Right cardiac atrium (tissue), 5 donors: Measurements from ENCODE around the gene JUN. TPM values are rescaled to one million over a fixed set of nuclear protein-coding genes. Genes with fewer than 3 reads are reported as not detected.
"Not testable (repeated sequence)": the region's sequence is repeated elsewhere in the genome, so short reads cannot be mapped to it uniquely, and the experiment has no call there.

Experiments used
- ATAC-seq, 2 donors: fragments of 200-7000 bp; cut with Tn5 transposase; one replicate each; pipeline versions ENCODE4 v1.8.0 to v1.9.1; 2020; ENCODE audit warnings: moderate library complexity in 2 of 2, mild to moderate bottlenecking in 1 of 2
- DNase-seq, 3 donors: peaks; one replicate each; pipeline ENCODE4 v3.0.0-alpha.2; 2020
- H3K27ac ChIP-seq: one replicate; pipeline ENCODE4 v1.5.1; 2013; ENCODE audit warnings: mild to moderate bottlenecking, low read length, control low read depth, moderate library complexity
- H3K27me3 ChIP-seq: one replicate; pipeline ENCODE4 v1.6.1; 2013; ENCODE audit not compliant: control insufficient read depth, insufficient read depth
- H3K4me1 ChIP-seq: one replicate; pipeline ENCODE4 v1.6.1; 2013; ENCODE audit warnings: low read length; ENCODE audit not compliant: control insufficient read depth, insufficient read depth
- H3K4me3 ChIP-seq: one replicate; pipeline ENCODE4 v1.5.1; 2013; ENCODE audit warnings: low read length, control low read depth
- H3K9me3 ChIP-seq: one replicate; pipeline ENCODE4 v1.6.1; 2013; ENCODE audit warnings: low read length; ENCODE audit not compliant: control insufficient read depth
- WGBS: extraction: QIAGEN DNeasy Blood & Tissue Kit; methylation state at CpG from one replicate; pipeline ENCODE4 v1.1.7; 2013; 5-methylcytosine and 5-hydroxymethylcytosine counted together
- intact Hi-C, 4 donors: fragments of 100-400 bp; cut with DNase I; formaldehyde crosslinking; loops; one replicate each; pipeline versions ENCODE4 v1.11.0 to v1.14.0; 2022 to 2023
- polyA plus RNA-seq: library from polyadenylated mRNA; stranded (reverse); fragments of 200-250 nt; gene quantifications from one replicate; pipeline ENCODE4 v1.2.3, GENCODE V29; 2013
- total RNA-seq, 4 donors: library from RNA; stranded (reverse); fragmentation: NEBNext Ultra II Directional; extraction: Animal tissue kit (Norgen Biotek cat#: 25700); gene quantifications; one replicate each; pipeline ENCODE4 v1.2.1, GENCODE V29; 2021
- donor health status: healthy with polysubstance abuse.
- donor health status: DM: no; HTN: yes; CAD: no.
- donor health status: DM: no; HTN: no; CAD: no.
- donor health status: DM: no; HTN: yes; CAD: no; lungs with severe emphysema.
- donor health status: DM: yes; HTN: yes; CAD: no.

Gene JUN
- total and polyA plus RNA-seq, 5 donors: 41.1 to 211 (median 51.8) TPM

- WGBS: 73% methylated on average over 9 of the region's 9 CpGs
- Histone ChIP-seq H3K27ac (no peak overlapping the region), H3K4me3 (no peak overlapping the region), H3K4me1 (peaks cover 4% of the 10 kb centered on the region), H3K9me3 (no peaks in the 10 kb centered on the region), H3K27me3 (no peaks in the 10 kb centered on the region)
- ATAC-seq (no peak), DNase-seq (no peak)
- intact Hi-C loops: loop anchor here in 2 of 4 donors (5.0 to 10.0 kb wide), 3 partner anchors 75 to 175 kb away; no protein-coding TSS in a partner anchor
Observed at GRCh38 chr1:58809325-58810010, 25.6 kb upstream of the JUN start.

- WGBS: 46% methylated on average over 2 of the region's 2 CpGs
- no peaks in the 10 kb centered on the region for H3K9me3 ChIP-seq
- ATAC-seq: no peak
- no peaks in the 10 kb centered on the region for H3K27me3 ChIP-seq
- H3K4me1 ChIP-seq: no peaks in the 10 kb centered on the region
- intact Hi-C loops: no loop called here
- DNase-seq: no peak
- no peak overlapping the region for H3K4me3 ChIP-seq
- no peak overlapping the region for H3K27ac ChIP-seq
Observed at GRCh38 chr1:58808077-58808476, 24.2 kb upstream of the JUN start.

DNA sequence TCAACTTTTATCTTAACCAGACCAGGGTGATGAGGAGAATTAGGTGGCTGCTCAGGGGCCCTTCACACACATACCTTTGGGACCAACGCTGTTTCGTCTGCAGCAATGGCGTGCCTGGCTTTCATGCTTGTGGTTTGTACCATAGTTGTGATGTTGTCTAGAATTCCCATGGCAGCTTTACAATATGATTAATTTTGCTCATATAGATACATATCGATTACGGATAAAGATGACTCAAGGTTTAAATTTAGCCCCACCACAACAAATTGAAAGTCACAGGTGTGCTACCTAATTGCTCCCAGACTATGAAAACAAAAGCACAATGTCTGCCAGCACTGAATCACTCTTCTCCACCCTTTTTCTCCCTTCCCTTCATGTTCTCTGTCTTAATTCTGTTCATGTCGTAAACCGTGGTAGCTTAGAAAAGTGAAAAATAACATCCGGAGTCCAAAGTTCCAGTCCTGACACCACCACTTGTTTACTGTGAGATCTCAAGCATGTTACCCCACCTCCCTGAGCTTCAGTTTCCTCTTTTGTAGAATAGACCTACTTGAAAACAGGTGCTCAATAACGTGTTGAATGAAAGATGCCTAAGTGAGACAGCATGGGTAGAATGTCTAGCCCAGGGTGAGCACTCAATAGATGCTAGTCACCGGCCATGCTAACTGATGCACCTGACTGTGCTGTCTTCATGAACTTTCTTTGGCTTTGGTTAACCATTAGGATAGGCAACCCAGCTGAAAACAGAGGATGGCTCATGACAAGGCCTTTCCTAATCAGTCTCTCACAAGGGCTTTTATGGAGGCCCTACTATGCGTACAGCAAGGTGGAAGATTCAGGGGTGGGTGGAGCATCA lies 22.1 kb upstream of the JUN start:
- Histone ChIP-seq H3K27me3 (no peaks in the 10 kb centered on the region), H3K9me3 (no peaks in the 10 kb centered on the region), H3K4me3 (no peak overlapping the region), H3K27ac (no peak overlapping the region), H3K4me1 (no peaks in the 10 kb centered on the region)
- DNase-seq: no peak
- intact Hi-C loops: no loop called here
- no peak for ATAC-seq
- 93% methylated on average over 11 of the region's 11 CpGs for WGBS

DNA sequence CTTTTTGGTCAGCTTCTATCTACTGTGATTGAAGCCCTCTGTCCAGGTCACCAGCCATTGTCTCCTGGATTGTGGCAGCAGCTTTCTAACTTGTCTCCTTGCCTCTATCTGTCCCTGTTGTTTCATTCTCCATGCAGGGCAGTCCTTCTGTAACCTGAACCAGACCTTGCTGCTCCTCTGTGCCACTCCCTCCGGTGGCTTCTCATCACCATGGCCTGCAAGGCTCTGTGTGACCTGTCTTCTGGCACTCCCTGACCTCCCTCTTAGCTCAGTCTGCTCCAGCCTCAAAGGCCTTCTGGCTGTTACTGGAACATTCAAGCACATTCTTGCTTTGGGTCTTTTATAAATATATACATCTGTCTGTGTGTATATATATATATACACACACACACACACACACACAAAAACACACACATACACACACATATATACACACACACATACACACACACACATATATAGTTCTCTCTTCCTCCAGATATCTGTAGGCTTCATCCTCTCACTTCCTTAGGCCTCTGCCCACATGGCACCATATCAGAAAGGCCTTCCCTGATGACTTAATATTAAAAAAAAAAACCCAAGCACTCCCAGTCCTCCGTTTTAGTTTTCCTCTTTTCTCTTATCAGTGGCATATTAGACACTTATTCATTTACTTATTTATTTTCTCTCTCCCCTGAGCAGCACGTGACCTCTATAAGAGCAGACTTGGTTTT lies 21.2 kb upstream of the JUN start:
- Histone ChIP-seq H3K9me3 (no peaks in the 10 kb centered on the region), H3K4me1 (no peaks in the 10 kb centered on the region), H3K27ac (no peak overlapping the region), H3K27me3 (no peaks in the 10 kb centered on the region), H3K4me3 (no peak overlapping the region)
- 71% methylated on average over 3 of the region's 3 CpGs for WGBS
- intact Hi-C loops: no loop called here
- no peak for ATAC-seq
- no peak for DNase-seq

DNA sequence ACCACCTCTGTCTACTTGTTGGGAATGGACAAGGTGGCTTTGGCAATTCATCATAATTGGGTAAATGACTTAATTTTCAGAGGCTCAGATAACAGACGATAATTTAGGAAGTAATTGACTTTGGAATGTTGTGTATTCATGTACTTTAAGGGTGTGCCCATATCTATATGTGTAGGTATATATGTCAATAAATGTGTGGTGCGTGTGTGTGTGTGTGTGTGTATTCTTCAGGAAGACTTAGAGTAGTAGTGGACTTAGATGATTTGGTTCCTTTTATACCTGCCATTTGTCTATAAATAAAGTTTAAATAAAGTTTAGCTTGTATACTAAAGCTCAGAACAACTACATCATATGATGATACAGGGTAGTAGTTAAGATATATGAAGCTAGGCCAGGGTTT lies 20.0 kb upstream of the JUN start:
- DNase-seq: no peak

DNA sequence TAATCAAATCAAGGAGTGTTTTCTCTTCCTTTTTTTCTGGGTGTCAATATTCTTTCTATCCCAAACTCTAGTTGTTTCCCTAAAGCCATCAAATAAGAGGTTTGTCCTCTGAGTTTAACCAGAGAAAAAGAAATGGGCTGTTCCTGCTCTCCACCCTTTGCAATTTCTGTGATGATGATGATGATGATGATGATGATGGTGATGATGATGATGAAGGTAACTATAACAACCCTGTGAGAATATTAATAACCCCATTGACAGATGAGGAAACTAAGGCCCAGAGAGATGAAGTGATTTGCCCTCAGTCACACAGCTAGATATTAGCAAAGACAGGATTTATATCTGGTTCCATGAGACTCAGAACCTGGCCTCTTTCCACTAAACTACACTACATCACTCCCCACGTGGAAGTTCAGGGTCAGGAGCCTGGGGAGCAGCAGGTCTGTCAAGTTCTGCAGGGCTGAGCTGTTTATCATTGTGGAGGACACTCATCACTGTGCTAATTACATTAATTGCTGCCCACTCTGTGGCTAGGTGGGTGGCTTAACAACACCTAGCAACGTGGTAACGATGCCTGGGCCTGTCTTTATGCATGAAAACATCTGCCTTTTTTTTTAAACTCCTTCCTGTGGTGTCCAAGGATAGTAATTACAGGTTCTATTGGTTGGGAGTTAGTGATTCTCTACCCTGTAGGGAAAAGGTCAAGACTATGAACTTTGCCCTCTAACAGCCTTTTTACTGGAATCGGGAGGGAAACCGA lies 19.0 kb upstream of the JUN start:
- H3K4me1 ChIP-seq: no peaks in the 10 kb centered on the region
- no peak for ATAC-seq
- DNase-seq: no peak
- H3K27me3 ChIP-seq: no peaks in the 10 kb centered on the region
- H3K9me3 ChIP-seq: no peaks in the 10 kb centered on the region
- WGBS: 78% methylated on average over 5 of the region's 5 CpGs
- intact Hi-C loops: no loop called here
- no peak overlapping the region for H3K4me3 ChIP-seq
- H3K27ac ChIP-seq: no peak overlapping the region

More for the DNA sequence above, 20.0 kb upstream of the JUN start:
- Histone ChIP-seq H3K9me3 (no peaks in the 10 kb centered on the region), H3K4me3 (no peak overlapping the region), H3K27ac (no peak overlapping the region), H3K4me1 (no peaks in the 10 kb centered on the region), H3K27me3 (no peaks in the 10 kb centered on the region)
- intact Hi-C loops: no loop called here
- WGBS: 89% methylated on average over 2 of the region's 2 CpGs
- no peak for ATAC-seq

DNA sequence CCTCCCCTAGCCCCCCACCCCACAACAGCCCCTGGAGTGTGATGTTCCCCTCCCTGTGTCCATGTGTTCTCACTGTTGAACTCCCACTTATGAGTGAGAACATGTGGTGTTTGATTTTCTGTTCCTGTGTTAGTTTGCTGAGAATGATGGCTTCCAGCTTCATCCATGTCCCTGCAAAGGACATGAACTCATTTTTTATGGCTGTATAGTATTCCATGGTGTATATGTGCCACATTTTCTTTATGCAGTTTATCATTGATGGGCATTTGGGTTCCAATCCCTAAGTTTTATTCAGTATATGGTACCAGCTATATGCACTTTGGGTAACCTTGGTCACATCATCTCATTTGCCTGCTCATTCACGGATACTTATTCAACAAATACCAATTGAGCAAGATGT lies 17.4 kb upstream of the JUN start:
- intact Hi-C loops, H3K4me1 ChIP-seq, H3K27me3 ChIP-seq, H3K27ac ChIP-seq, H3K4me3 ChIP-seq, ATAC-seq, H3K9me3 ChIP-seq, DNase-seq: not testable (repeated sequence)
- WGBS: 100% methylated on average over 1 of the region's 1 CpG

DNA sequence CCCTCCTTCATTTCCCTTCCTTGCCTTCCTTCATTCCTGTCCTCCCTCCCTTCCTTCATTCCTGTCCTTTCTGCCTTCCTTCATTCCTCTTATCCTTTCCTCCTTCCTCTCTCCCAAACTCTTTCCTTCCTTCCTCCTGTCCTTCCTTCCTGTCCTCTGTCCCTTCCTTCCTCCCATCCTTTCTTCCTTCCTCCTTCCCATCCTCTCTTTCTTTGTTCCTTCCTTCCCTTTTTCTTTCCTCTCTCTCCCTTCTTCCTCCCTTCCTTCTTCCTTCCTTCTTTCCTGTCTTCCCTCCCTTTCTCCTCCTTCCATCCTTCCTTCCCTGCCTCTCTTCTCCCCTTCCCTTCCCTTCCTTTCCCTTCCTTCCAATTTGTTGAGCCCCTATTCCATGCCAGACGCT lies 15.8 kb upstream of the JUN start:
- intact Hi-C loops: loop anchor here in 1 of 4 donors (10.0 kb wide), 1 partner anchor 495 kb away; the partner anchor contains the start of gene FGGY
- ATAC-seq: no peak
- WGBS: 96% methylated on average over 1 of the region's 1 CpG
- H3K9me3 ChIP-seq: no peaks in the 10 kb centered on the region
- no peaks in the 10 kb centered on the region for H3K27me3 ChIP-seq
- H3K4me3 ChIP-seq: no peak overlapping the region
- H3K27ac ChIP-seq: no peak overlapping the region
- H3K4me1 ChIP-seq: peaks cover 4% of the 10 kb centered on the region
- DNase-seq: no peak

DNA sequence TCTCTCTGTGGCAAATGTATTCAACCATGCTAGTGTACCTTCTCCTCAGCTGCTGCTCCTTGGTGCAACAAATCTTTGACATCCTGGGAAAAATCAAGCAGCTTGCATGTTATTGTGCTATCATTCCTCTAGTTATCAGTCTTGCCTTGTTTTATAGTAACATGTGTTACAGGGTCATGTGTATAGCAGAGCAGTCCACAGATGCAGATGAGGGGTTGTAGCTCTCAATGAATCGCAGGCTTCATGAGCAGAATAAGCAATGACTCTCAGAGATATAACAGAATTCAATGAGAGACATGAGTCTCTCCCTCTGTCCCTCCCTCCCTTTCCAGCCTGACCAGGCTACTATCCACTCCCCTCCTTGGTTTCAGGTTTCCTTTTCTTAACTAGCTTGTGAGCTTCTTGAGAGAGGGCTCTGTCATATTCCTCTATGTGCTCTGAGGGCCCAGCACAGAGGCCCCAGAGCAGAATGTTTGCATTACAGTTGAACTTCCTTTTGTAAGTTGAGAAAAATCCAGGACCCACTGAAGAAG lies 15.1 kb upstream of the JUN start:
- 88% methylated on average over 1 of the region's 1 CpG for WGBS
- peaks cover 4% of the 10 kb centered on the region for H3K4me1 ChIP-seq
- H3K27ac ChIP-seq: no peak overlapping the region
- H3K9me3 ChIP-seq: no peaks in the 10 kb centered on the region
- intact Hi-C loops: loop anchor here in 1 of 4 donors (10.0 kb wide), 1 partner anchor 496 kb away; the partner anchor contains the start of gene FGGY
- no peak for ATAC-seq
- H3K27me3 ChIP-seq: no peaks in the 10 kb centered on the region
- no peak for DNase-seq
- no peak overlapping the region for H3K4me3 ChIP-seq

DNA sequence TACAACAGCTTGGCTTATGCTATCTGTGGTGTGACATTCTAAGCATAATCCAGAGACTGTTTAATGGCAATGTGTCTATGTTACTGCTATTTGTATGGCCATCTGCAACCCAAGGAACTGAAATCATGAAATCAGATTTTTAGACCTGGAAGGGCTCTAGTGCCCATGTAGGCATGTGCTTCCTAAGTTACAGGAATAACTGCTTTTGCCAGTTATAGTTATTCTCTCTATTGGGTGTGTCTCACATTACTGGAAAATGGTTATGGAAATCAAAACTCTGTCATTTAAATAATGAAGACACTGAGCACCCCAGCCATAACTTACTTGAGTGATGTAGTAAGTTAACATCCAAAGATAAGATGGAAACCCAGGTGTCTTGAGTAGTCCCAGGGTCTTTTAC lies 12.6 kb upstream of the JUN start:
- no peak overlapping the region for H3K27ac ChIP-seq
- no peaks in the 10 kb centered on the region for H3K27me3 ChIP-seq
- H3K9me3 ChIP-seq: no peaks in the 10 kb centered on the region
- no peak for DNase-seq
- H3K4me1 ChIP-seq: peaks cover 4% of the 10 kb centered on the region
- intact Hi-C loops: loop anchor here in 1 of 4 donors (10.0 kb wide), 1 partner anchor 498 kb away; the partner anchor contains the start of gene FGGY
- no peak overlapping the region for H3K4me3 ChIP-seq
- ATAC-seq: no peak
